Esophagus muscularis mucosa (tissue), 4 donors: ENCODE measurements around the gene POLK. TPM values are rescaled to one million over a fixed set of nuclear protein-coding genes. Genes with fewer than 3 reads are reported as not detected.

Experiments
- DNase-seq: peaks from one replicate; pipeline ENCODE4 v3.0.0-alpha.2; 2017; ENCODE audit errors: extremely low spot score
- H3K27ac ChIP-seq, 4 donors: fragments of 200-600 bp; sonication (generic); replicated peaks in 1 of 4; 1 replicate in 3 of 4; 2 replicates in 1 of 4; pipeline ENCODE4 v1.5.1; 2016 to 2019; ENCODE audit warnings: mild to moderate bottlenecking in 1 of 4
- H3K27me3 ChIP-seq, 4 donors: fragments of 200-600 bp; sonication (generic); one replicate each; pipeline versions ENCODE4 v1.5.1 to v1.6.0; 2016 to 2019
- H3K36me3 ChIP-seq, 4 donors: fragments of 200-600 bp; sonication (generic); one replicate each; pipeline ENCODE4 v1.5.1; 2016 to 2019
- H3K4me1 ChIP-seq, 4 donors: fragments of 200-600 bp; sonication (generic); one replicate each; pipeline ENCODE4 v1.5.1; 2016 to 2019
- H3K4me3 ChIP-seq, 4 donors: fragments of 200-600 bp; sonication (generic); 1 replicate in 2 of 4; 2 replicates in 2 of 4; pipeline ENCODE4 v1.5.1; 2016 to 2019; ENCODE audit warnings: mild to moderate bottlenecking in 4 of 4, moderate library complexity in 1 of 4
- H3K9me3 ChIP-seq, 4 donors: fragments of 200-600 bp; sonication (generic); 1 replicate in 3 of 4; 2 replicates in 1 of 4; pipeline ENCODE4 v1.5.1; 2016 to 2019
- EP300 ChIP-seq: sonication (generic); formaldehyde crosslinking; IDR thresholded peaks from one replicate; pipeline ENCODE4 v1.6.1; 2017; ENCODE audit warnings: antibody characterized with exemption
- POLR2A ChIP-seq: fragments of 450-650 bp; IDR thresholded peaks from one replicate; pipeline ENCODE4 v1.6.1; 2017; ENCODE audit warnings: antibody characterized with exemption, moderate library complexity, mild to moderate bottlenecking, low read depth
- POLR2AphosphoS5 ChIP-seq, 2 donors: sonication (generic); formaldehyde crosslinking; IDR thresholded peaks; one replicate each; pipeline ENCODE4 v1.6.1; 2017; ENCODE audit warnings: antibody characterized with exemption in 2 of 2
- WGBS: methylation state at CpG from one replicate; pipeline ENCODE4 v1.1.5; 2018; 5-methylcytosine and 5-hydroxymethylcytosine counted together
- intact Hi-C: fragments of 100-400 bp; cut with DNase I; formaldehyde crosslinking; loops from one replicate; pipeline ENCODE4 v1.15.1; 2023
- total RNA-seq, 4 donors: library from RNA; depleted of rRNA; stranded (reverse); fragments of >200 nt; gene quantifications; one replicate each; pipeline versions ENCODE4 v1.1.0 to v1.2.1, GENCODE V29; 2016
- TF ChIP-seq, protein P1 (sequence below), 3 experiments: fragments of 200-600 bp in 2 of 3; fragments of 450-650 bp in 1 of 3; sonication (generic) in 2 of 3; IDR thresholded peaks; one replicate each; pipeline ENCODE4 v1.5.1; 2017 to 2019; ENCODE audit warnings: antibody characterized with exemption in 3 of 3, mild to moderate bottlenecking in 2 of 3, moderate library complexity in 1 of 3

Gene POLK
- total RNA-seq, 4 donors from 2014 or later, result 22.6 to 37.0 (median 32.3) TPM

DNA sequence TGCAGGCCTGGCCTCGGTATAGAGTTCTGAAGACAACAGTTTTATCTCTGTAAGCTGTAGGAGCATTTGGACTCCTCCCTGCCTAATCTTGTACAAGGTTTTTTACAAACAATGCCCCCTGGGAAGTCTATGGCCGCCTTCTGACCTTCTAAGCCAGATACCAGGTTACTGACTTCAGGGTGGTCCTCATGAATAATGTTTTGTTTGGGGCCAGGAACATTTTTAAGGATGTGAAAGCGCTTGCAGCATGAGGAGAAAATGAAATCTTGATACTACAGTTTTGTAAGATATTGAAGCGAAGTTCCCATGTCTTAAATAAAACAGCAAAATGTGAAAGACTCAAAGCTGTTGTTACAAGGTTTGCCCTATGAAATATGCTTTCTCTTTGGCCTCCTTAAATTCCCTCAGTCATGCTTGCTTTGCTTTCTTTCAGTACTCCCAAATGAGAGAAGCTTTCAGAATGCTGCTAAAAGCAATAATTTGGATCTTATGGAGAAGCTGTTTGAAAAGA is 104.7 kb downstream of the POLK start:
- intact Hi-C loops, result no loop called here
- TF ChIP-seq POLR2AphosphoS5 (IDR thresholded peaks at IDR 0.05) (no peak), EP300 (no peak), POLR2A (no peak)
- TF ChIP-seq, protein P1, sequence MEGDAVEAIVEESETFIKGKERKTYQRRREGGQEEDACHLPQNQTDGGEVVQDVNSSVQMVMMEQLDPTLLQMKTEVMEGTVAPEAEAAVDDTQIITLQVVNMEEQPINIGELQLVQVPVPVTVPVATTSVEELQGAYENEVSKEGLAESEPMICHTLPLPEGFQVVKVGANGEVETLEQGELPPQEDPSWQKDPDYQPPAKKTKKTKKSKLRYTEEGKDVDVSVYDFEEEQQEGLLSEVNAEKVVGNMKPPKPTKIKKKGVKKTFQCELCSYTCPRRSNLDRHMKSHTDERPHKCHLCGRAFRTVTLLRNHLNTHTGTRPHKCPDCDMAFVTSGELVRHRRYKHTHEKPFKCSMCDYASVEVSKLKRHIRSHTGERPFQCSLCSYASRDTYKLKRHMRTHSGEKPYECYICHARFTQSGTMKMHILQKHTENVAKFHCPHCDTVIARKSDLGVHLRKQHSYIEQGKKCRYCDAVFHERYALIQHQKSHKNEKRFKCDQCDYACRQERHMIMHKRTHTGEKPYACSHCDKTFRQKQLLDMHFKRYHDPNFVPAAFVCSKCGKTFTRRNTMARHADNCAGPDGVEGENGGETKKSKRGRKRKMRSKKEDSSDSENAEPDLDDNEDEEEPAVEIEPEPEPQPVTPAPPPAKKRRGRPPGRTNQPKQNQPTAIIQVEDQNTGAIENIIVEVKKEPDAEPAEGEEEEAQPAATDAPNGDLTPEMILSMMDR (IDR thresholded peaks at IDR 0.05), result no peak
- Histone ChIP-seq H3K4me1 (peaks cover 8 to 10% (median 9%) of the 10 kb centered on the region in 4 donors), H3K27ac (no peak overlapping the region), H3K4me3 (no peak overlapping the region), H3K9me3 (no peaks in the 10 kb centered on the region), H3K27me3 (peaks cover 0 to 3% (median 0%) of the 10 kb centered on the region in 4 donors), H3K36me3 (no peaks in the 10 kb centered on the region)
- 80% methylated on average over 4 of the region's 4 CpGs for WGBS
- DNase-seq, result no peak

DNA sequence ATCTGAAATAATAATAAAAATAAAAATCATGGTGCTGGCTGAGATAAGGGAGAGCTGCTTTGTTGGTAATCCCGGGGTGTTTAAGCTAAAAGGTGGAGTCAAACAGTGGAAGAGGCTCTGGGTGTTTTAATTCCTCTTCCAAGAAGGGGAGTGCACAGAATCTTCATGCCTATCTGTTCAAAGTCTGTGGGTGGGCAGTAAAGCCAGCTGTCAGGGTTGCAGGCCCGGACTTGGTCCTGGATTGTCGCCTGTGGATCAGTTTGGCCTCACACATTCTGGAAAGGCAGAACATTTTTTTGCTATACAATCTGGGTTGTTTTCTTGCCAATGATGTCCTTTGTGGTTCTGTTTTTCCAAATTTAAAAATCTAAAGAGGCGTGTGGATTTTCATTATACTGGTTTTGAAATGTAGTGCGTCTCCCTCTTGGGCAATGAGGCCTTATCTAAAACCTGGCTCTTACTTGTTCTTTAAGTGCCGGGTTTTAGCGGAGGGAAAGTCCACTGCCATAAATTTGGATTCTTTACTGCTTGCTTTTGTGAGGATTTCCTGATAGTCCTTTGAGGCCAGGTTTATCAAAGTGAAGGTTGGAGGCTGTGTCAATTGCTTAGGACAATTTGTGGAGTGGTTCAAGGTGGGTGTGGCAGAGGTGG is 105.4 kb downstream of the POLK start:
- Histone ChIP-seq H3K36me3 (no peaks in the 10 kb centered on the region), H3K4me1 (peaks cover 1 to 3% (median 2%) of the 10 kb centered on the region in 4 donors), H3K4me3 (no peak overlapping the region), H3K27ac (no peak overlapping the region), H3K27me3 (no peaks in the 10 kb centered on the region), H3K9me3 (no peaks in the 10 kb centered on the region)
- WGBS, result 84% methylated on average over 7 of the region's 7 CpGs
- intact Hi-C loops, result no loop called here
- no peak for DNase-seq
- TF ChIP-seq POLR2AphosphoS5 (IDR thresholded peaks at IDR 0.05) (no peak), POLR2A (no peak), EP300 (no peak)
- TF ChIP-seq, protein P1 (IDR thresholded peaks at IDR 0.05), result no peak

DNA sequence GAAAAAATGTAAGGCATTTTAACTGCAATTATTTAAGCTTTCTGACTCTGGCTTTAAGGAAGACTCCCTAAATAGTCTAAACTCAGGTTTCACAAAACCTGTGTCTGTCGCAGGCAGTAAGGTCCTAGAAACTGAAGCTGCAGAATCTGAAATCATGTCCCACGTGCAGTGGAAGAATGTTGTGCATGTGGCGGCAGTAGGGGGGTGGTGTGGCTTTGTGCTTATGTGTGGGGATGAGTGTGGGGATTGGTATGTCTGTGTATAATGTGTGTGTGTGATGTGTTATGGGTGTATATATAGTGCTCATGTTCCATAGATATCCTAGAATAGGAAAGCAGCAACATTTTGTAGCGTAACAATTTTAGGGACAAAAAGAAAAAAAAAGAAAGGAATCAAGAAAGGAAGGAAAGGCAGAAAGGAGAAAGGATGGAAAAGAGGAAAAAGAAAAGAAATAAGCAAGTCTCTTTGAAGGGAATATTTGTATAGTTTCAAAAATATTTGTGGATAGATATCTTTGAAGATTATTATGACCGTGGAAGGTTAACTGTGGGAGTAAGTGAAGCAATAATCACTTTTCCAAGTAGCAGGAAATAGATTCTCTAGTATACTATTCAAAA is 106.2 kb downstream of the POLK start:
- Histone ChIP-seq H3K4me3 (no peak overlapping the region), H3K4me1 (no peaks in the 10 kb centered on the region), H3K27me3 (no peaks in the 10 kb centered on the region), H3K9me3 (no peaks in the 10 kb centered on the region), H3K36me3 (no peaks in the 10 kb centered on the region), H3K27ac (no peak overlapping the region)
- DNase-seq, result no peak
- intact Hi-C loops, result no loop called here
- TF ChIP-seq EP300, result no peak
- TF ChIP-seq, protein P1 (IDR thresholded peaks at IDR 0.05), result no peak
- no peak for TF ChIP-seq POLR2A
- TF ChIP-seq POLR2AphosphoS5 (IDR thresholded peaks at IDR 0.05), result no peak
- 78% methylated on average over 5 of the region's 5 CpGs for WGBS

DNA sequence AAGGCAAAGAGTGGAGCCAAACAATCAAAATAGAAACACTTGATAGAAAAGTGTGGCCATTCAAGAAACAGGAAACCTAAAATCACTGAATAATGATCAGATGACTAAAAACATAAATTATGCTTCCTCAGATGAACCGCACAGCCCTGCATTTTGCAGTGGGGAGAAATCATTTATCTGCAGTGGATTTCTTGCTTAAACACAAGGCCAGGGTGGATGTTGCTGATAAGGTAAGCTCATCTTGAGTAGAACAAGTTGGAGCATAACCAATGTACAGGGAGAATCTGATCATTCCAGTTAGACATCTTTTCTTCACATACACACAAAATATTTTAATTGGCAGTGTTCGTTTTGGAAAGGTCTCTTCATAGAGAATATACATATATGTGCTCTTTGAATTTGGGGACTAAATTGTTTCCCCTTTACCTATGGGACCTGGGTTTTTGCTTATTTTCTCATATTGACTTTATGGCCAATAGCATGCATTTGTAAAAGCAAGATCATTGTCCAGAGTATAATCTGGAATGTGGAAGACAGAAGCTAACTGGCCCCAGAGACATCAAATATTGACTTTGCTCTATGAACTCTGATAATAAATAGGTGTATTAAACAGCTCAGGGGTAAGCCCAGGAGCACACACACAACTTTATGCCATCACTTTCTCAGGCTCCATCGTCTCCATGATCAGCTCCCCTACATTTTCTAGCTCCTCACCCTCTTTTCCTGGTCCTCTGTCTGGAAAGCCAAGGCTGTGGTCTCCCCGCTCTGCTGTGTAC is 108.7 kb downstream of the POLK start:
- TF ChIP-seq POLR2A (no peak), EP300 (no peak), POLR2AphosphoS5 (IDR thresholded peaks at IDR 0.05) (no peak)
- TF ChIP-seq, protein P1 (IDR thresholded peaks at IDR 0.05), result no peak
- no peaks in the 10 kb centered on the region for H3K9me3 ChIP-seq
- no peaks in the 10 kb centered on the region for H3K27me3 ChIP-seq

More for the DNA sequence above, 108.7 kb downstream of the POLK start:
- no peak overlapping the region for H3K4me3 ChIP-seq
- no peak for DNase-seq
- H3K36me3 ChIP-seq, result no peaks in the 10 kb centered on the region
- no peaks in the 10 kb centered on the region for H3K4me1 ChIP-seq
- H3K27ac ChIP-seq, result no peak overlapping the region
- WGBS, result 79% methylated on average over 4 of the region's 4 CpGs
- intact Hi-C loops, result no loop called here
